SK-N-SH (cell line): ENCODE measurements around the gene MYO9B. TPM values are rescaled to one million over a fixed set of nuclear protein-coding genes. Genes with fewer than 3 reads are reported as not detected.

Experiments used
- CTCF ChIA-PET: fragments of 300-600, 350-600 bp; formaldehyde crosslinking; extraction: SDS; loops from one replicate; lab custom pipeline; 2021; lab: Yijun Ruan, JAX
- POLR2A ChIA-PET: fragments of 350-600 bp; sonication (Branson Sonifier 250); formaldehyde crosslinking; extraction: SDS; loops from one replicate; lab custom pipeline; 2020; ENCODE audit warnings: antibody characterized with exemption, inconsistent platforms; lab: Yijun Ruan, JAX
- DNase-seq: peaks from one replicate; pipeline ENCODE4 v3.0.0; 2012
- H2AFZ ChIP-seq: fragments of 200-600 bp; sonication (generic); 2 replicates; pipeline ENCODE4 v1.8.1; 2016; ENCODE audit warnings: antibody characterized with exemption, mild to moderate bottlenecking, low read depth
- H3F3A ChIP-seq: fragments of 200-600 bp; sonication (generic); replicated peaks from 2 replicates; pipeline ENCODE3; 2016; ENCODE audit warnings: antibody characterized with exemption, mild to moderate bottlenecking; ENCODE audit not compliant: insufficient read depth
- H3K27ac ChIP-seq, 2 experiments: fragments of 200-500 bp in 1 of 2; fragments of 200-600 bp in 1 of 2; sonication (Bioruptor generic) in 1 of 2; sonication (generic), shearing (Covaris generic) in 1 of 2; 2 replicates each; pipeline versions ENCODE4 v1.5.1 to v1.6.1; 2014 to 2016; ENCODE audit warnings: low read depth in 2 of 2, inconsistent platforms in 1 of 2, low read length in 1 of 2, mild to moderate bottlenecking in 1 of 2, mixed read lengths in 1 of 2
- H3K27me3 ChIP-seq: fragments of 200-600 bp; sonication (generic), shearing (Covaris generic); 2 replicates; pipeline ENCODE4 v1.6.1; 2016; ENCODE audit warnings: mixed run types; ENCODE audit not compliant: insufficient read depth
- H3K36me3 ChIP-seq, 2 experiments: fragments of 200-500 bp in 1 of 2; fragments of 200-600 bp in 1 of 2; sonication (Bioruptor generic) in 1 of 2; sonication (generic) in 1 of 2; replicated peaks in 1 of 2; 2 replicates each; pipeline versions ENCODE3 to v1.5.1; 2014 to 2016; ENCODE audit warnings: low read length in 1 of 2, mild to moderate bottlenecking in 1 of 2; ENCODE audit not compliant: insufficient read depth in 2 of 2, control insufficient read depth in 1 of 2
- H3K4me1 ChIP-seq, 2 experiments: fragments of 200-500 bp in 1 of 2; fragments of 200-600 bp in 1 of 2; sonication (Bioruptor generic) in 1 of 2; sonication (generic), shearing (Covaris generic) in 1 of 2; 2 replicates each; pipeline versions ENCODE4 v1.5.1 to v1.6.1; 2014 to 2016; ENCODE audit warnings: low read depth in 1 of 2, low read length in 1 of 2, mixed run types in 1 of 2; ENCODE audit not compliant: insufficient read depth in 2 of 2, control insufficient read depth in 1 of 2
- H3K4me2 ChIP-seq: fragments of 200-600 bp; sonication (generic), shearing (Covaris generic); 2 replicates; pipeline ENCODE4 v1.6.1; 2017; ENCODE audit warnings: mixed run types
- H3K4me3 ChIP-seq, 2 experiments: fragments of 200-500 bp in 1 of 2; fragments of 200-600 bp in 1 of 2; sonication (Bioruptor generic) in 1 of 2; sonication (generic), shearing (Covaris generic) in 1 of 2; 2 replicates each; pipeline versions ENCODE4 v1.5.1 to v1.8.1; 2014 to 2016; ENCODE audit warnings: low read depth in 2 of 2, inconsistent platforms in 1 of 2, low read length in 1 of 2, mild to moderate bottlenecking in 1 of 2, mixed read lengths in 1 of 2, moderate library complexity in 1 of 2
- H3K79me2 ChIP-seq: fragments of 200-600 bp; sonication (generic); 2 replicates; pipeline ENCODE4 v1.8.1; 2017; ENCODE audit warnings: mild to moderate bottlenecking; ENCODE audit not compliant: insufficient read depth
- H3K9ac ChIP-seq: fragments of 200-600 bp; sonication (generic); 2 replicates; pipeline ENCODE4 v1.6.1; 2017; ENCODE audit warnings: mixed run types
- H3K9me2 ChIP-seq: fragments of 200-600 bp; sonication (generic); 2 replicates; pipeline ENCODE4 v1.6.1; 2017; ENCODE audit warnings: mixed run types
- H3K9me3 ChIP-seq: fragments of 200-600 bp; sonication (generic); 2 replicates; pipeline ENCODE4 v1.6.1; 2017; ENCODE audit warnings: mixed run types, mild to moderate bottlenecking, moderate library complexity
- H4K20me1 ChIP-seq: fragments of 200-600 bp; sonication (generic); 2 replicates; pipeline ENCODE4 v1.6.1; 2017; ENCODE audit warnings: mild to moderate bottlenecking, mixed run types; ENCODE audit not compliant: insufficient read depth
- ELF1 ChIP-seq: IDR thresholded peaks from 2 replicates; pipeline ENCODE4 v1.4.0; 2012
- EZH2phosphoT487 ChIP-seq: fragments of 200-600 bp; sonication (generic); IDR thresholded peaks from 2 replicates; pipeline ENCODE4 v1.6.1; 2017; ENCODE audit warnings: low read depth, mixed run types, mild to moderate bottlenecking, antibody characterized with exemption, moderate library complexity, borderline replicate concordance
- FOXJ3 ChIP-seq: sonication (generic); formaldehyde crosslinking; IDR thresholded peaks from 2 replicates; pipeline ENCODE4 v1.5.1; 2020; ENCODE audit warnings: mild to moderate bottlenecking, missing genetic modification reagents
- GABPA ChIP-seq: IDR thresholded peaks from 2 replicates; pipeline ENCODE4 v1.4.0; 2012; ENCODE audit warnings: low read depth, mild to moderate bottlenecking
- NFIC ChIP-seq: IDR thresholded peaks from 2 replicates; pipeline ENCODE4 v1.4.0; 2012; ENCODE audit warnings: borderline replicate concordance
- NRF1 ChIP-seq: IDR thresholded peaks from 2 replicates; pipeline ENCODE4 v1.6.1; 2012; ENCODE audit warnings: low read depth, mild to moderate bottlenecking, low read length
- REST ChIP-seq: IDR thresholded peaks from 2 replicates; pipeline ENCODE4 v1.6.1; 2012; ENCODE audit warnings: mild to moderate bottlenecking, low read depth, low read length, moderate library complexity
- ZBTB33 ChIP-seq: IDR thresholded peaks from 2 replicates; pipeline ENCODE4 v1.4.0; 2012; ENCODE audit warnings: low read depth, borderline replicate concordance
- WGBS: methylation state at CpG from one replicate; pipeline ENCODE4 v1.1.6; 2017; ENCODE audit warnings: low lambda C conversion rate; 5-methylcytosine and 5-hydroxymethylcytosine counted together
- polyA plus RNA-seq, 3 experiments: library from polyadenylated mRNA; depleted of rRNA; stranded (reverse); fragments of >200 nt; gene quantifications; 2 replicates each; pipeline ENCODE4 v1.2.3, GENCODE V29; 2012
- TF ChIP-seq, protein P1 (sequence below): IDR thresholded peaks from 2 replicates; pipeline ENCODE4; 2012

Gene MYO9B
- polyA plus RNA-seq, 1 of the 3 experiments (the other 2 are of a cell fraction): 37.6 TPM

GRCh38 chr19:17206736-17207581 is 131.4 kb downstream of the MYO9B start (continued):
- TF ChIP-seq ZBTB33: no peak
- no peak for TF ChIP-seq EZH2phosphoT487
- no peak for TF ChIP-seq REST
- TF ChIP-seq FOXJ3 (CRISPR knock-in tag): no peak
- TF ChIP-seq, protein P1, sequence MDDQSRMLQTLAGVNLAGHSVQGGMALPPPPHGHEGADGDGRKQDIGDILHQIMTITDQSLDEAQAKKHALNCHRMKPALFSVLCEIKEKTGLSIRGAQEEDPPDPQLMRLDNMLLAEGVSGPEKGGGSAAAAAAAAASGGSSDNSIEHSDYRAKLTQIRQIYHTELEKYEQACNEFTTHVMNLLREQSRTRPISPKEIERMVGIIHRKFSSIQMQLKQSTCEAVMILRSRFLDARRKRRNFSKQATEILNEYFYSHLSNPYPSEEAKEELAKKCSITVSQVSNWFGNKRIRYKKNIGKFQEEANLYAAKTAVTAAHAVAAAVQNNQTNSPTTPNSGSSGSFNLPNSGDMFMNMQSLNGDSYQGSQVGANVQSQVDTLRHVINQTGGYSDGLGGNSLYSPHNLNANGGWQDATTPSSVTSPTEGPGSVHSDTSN: no peak
- no peak for TF ChIP-seq NFIC
- TF ChIP-seq, all 33 proteins: peak for 0

DNA sequence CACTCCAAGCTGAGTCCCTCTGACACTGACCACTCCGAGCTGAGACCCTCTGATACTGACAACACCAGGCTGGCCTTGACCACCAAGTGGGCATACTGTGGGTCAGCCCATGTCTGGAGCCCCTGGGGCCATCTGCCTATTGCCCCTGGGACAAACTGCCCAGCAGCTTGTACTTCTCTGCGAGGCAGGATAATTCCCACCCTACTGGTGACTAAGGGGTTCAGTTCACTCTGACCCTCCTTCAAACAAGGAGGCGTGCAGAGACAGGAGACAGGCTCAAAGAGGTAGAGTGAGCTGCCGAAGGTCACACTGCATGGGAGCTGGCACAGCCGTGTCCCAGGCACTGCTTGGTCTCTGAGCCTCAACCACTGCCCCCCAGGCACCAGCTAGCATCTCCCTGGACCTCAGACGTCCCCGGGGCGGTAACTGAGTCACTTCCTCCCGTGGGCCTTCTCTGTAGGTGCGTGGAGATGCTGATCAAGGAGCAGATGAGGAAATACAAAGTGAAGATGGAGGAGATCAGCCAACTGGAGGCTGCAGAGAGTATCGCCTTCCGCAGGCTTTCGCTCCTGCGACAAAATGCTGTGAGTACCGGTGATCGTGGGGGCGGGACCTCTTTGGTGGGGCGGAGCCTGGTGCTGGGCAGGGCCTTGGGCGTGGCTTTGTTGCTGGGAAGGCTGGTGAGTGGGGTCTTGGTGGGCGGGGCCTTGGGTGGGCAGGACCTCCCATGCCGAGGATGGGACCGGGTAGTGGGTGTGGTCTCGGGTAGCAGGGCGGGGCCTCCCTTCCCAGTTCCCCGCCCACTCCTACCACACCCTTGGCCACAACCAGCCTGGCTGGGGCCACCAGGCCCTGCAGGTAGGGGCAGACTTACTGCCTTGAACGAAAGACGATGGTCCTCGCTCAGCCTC is 133.8 kb downstream of the MYO9B start:
- H3K79me2 ChIP-seq: no peaks in the 10 kb centered on the region
- H3K36me3 ChIP-seq: peaks cover 13 to 37% of the 10 kb centered on the region in 2 experiments
- H3K4me3 ChIP-seq: no peak overlapping the region
- 70% methylated on average over 18 of the region's 28 CpGs for WGBS
- TF ChIP-seq ELF1 (no peak), GABPA (no peak), NRF1 (no peak)
- CTCF ChIA-PET: interaction anchor here (0.6 to 1.6 kb wide), 2 partner anchors 27 to 73 kb away, joined by 3 to 4 read pairs; partner anchors contain the start of gene ANKLE1
- H3K27me3 ChIP-seq: no peaks in the 10 kb centered on the region
- H4K20me1 ChIP-seq: no peaks in the 10 kb centered on the region
- H3K4me2 ChIP-seq: no peak overlapping the region
- peaks cover under 1 to 2% of the 10 kb centered on the region in 2 experiments; a peak in 2 of 4 replicates for H3K4me1 ChIP-seq
- H3K27ac ChIP-seq: peak overlapping the region in 1 of 2 experiments; percentile 5; a peak in 1 of 4 replicates
- POLR2A ChIA-PET: no interaction called here
- peak; percentile 95 for DNase-seq
- H3K9me2 ChIP-seq: no peaks in the 10 kb centered on the region
- no peak overlapping the region for H2AFZ ChIP-seq
- no peaks in the 10 kb centered on the region for H3K9me3 ChIP-seq
- peaks cover 8% of the 10 kb centered on the region for H3F3A ChIP-seq
- H3K9ac ChIP-seq: no peak overlapping the region
